IMR-90 (cell line): Measurements from ENCODE around the gene CABS1.

Experiments used
- CHD1 ChIP-seq: IDR thresholded peaks from 2 replicates; pipeline ENCODE4 v1.6.1; 2012; ENCODE audit warnings: low read depth, low read length, improper control_type of control experiment
- CTCF ChIP-seq: conservative IDR thresholded peaks from 2 replicates; pipeline ENCODE4 v1.5.1; 2012; ENCODE audit warnings: mild to moderate bottlenecking, low read depth, low read length, improper control_type of control experiment
- MAFK ChIP-seq: IDR thresholded peaks from 2 replicates; pipeline ENCODE4 v1.6.1; 2012; ENCODE audit warnings: low read depth, low read length, improper control_type of control experiment
- POLR2A ChIP-seq: IDR thresholded peaks from 2 replicates; pipeline ENCODE4 v1.6.1; 2012; ENCODE audit warnings: mild to moderate bottlenecking, low read depth, low read length
- RFX5 ChIP-seq: IDR thresholded peaks from 2 replicates; pipeline ENCODE4 v1.8.0; 2012; ENCODE audit warnings: low read depth, mild to moderate bottlenecking, low read length, moderate library complexity
- SMC3 ChIP-seq: fragments of 150-350 bp; IDR thresholded peaks from 2 replicates; pipeline ENCODE4 v1.6.1; 2016; ENCODE audit warnings: low read depth, mild to moderate bottlenecking, antibody characterized with exemption, low read length, moderate library complexity
- USF2 ChIP-seq: fragments of 150-350 bp; IDR thresholded peaks from 2 replicates; pipeline ENCODE4 v1.6.1; 2017; ENCODE audit warnings: mild to moderate bottlenecking, antibody characterized with exemption, low read length, low read depth

GRCh38 chr4:70303090-70303489 is 31.7 kb upstream of the CABS1 start:
- TF ChIP-seq CTCF (no peak), USF2 (no peak), POLR2A (no peak), SMC3 (no peak), MAFK (no peak), CHD1 (no peak), RFX5 (no peak)
